BE2C (cell line): ENCODE data around the gene KIF19.
A peak's percentile ranks its signal among the peaks of the same experiment; 100 is the strongest.

Experiments
- DNase-seq: peaks from one replicate; pipeline ENCODE4 v3.0.0-alpha.2; 2020
- H3K27me3 ChIP-seq: fragments of 250-450 bp; sonication (Bioruptor Pico); 2 replicates; pipeline ENCODE4 v1.5.1; 2020; ENCODE audit warnings: mild to moderate bottlenecking
- H3K36me3 ChIP-seq: fragments of 250-450 bp; sonication (Bioruptor Pico); 2 replicates; pipeline ENCODE4 v1.5.1; 2020; ENCODE audit warnings: mild to moderate bottlenecking
- H3K4me1 ChIP-seq: fragments of 250-450 bp; sonication (Bioruptor Pico); 2 replicates; pipeline ENCODE4 v1.5.1; 2020
- H3K4me3 ChIP-seq: 2 replicates; pipeline ENCODE4 v1.5.1; 2011; ENCODE audit warnings: low read depth, low read length
- H3K9me3 ChIP-seq: fragments of 250-450 bp; sonication (Bioruptor Pico); 2 replicates; pipeline ENCODE4 v1.5.1; 2020
- CTCF ChIP-seq: IDR thresholded peaks from 2 replicates; pipeline ENCODE4 v1.5.1; 2012; ENCODE audit warnings: mild to moderate bottlenecking, low read depth, low read length

The KIF19 gene

DNA sequence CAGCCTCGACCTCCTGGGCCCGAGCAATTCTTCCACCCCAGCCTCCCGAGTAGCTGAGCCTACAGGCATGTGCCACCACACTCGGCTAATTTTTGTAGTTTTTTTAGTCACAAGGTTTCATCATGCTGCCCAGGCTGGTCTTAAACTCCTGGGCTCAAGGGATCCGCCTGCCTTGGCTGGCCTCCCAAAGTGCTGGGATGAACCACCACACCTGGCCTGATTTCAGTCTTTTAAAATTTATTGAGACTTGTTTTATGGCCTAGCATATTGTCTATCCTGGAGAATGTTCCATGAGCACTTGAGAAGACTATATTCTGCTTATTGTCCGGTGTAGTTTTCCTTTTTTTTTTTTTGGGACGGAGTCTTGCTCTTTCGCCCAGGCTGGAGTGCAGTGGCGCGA lies 33.5 kb upstream of the KIF19 start:
- DNase-seq, result no peak
- Histone ChIP-seq H3K27me3 (no peaks in the 10 kb centered on the region), H3K4me3 (no peak overlapping the region), H3K9me3 (no peaks in the 10 kb centered on the region), H3K4me1 (peaks cover 6% of the 10 kb centered on the region), H3K36me3 (no peaks in the 10 kb centered on the region)
- no peak for TF ChIP-seq CTCF

GRCh38 chr17:74295625-74296547 lies 30.1 kb upstream of the KIF19 start:
- Histone ChIP-seq H3K27me3 (no peaks in the 10 kb centered on the region), H3K4me1 (peaks cover 6% of the 10 kb centered on the region), H3K4me3 (no peak overlapping the region), H3K36me3 (no peaks in the 10 kb centered on the region), H3K9me3 (no peaks in the 10 kb centered on the region)
- DNase-seq, result no peak
- TF ChIP-seq CTCF, result no peak

DNA sequence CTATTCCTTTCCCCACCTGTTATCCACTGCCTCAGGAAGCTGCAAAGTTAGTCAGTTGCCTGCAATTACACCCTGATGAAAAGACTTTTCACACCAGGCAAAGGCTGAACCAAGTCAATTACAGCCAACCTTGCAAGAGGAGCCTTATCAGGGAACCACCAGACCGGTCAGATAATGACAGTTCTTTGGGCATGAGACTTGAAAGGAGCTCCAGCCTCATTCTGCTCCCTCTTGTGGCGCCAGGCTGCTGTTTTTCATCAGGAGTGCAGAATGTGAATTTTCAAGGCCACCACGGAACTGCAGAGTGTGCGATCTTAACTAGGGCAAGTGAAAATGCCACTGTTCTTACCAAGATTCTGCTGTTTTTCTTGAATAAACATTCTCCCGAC lies 29.5 kb upstream of the KIF19 start:
- H3K9me3 ChIP-seq, result no peaks in the 10 kb centered on the region
- peaks cover 6% of the 10 kb centered on the region for H3K4me1 ChIP-seq
- DNase-seq, result peak; percentile 68
- H3K27me3 ChIP-seq, result no peaks in the 10 kb centered on the region
- H3K4me3 ChIP-seq, result no peak overlapping the region
- peak; percentile 82 for TF ChIP-seq CTCF
- no peaks in the 10 kb centered on the region for H3K36me3 ChIP-seq

GRCh38 chr17:74297941-74298340 lies 28.1 kb upstream of the KIF19 start:
- H3K9me3 ChIP-seq, result no peaks in the 10 kb centered on the region
- TF ChIP-seq CTCF, result no peak
- DNase-seq, result no peak
- no peaks in the 10 kb centered on the region for H3K27me3 ChIP-seq
- no peaks in the 10 kb centered on the region for H3K36me3 ChIP-seq
- H3K4me1 ChIP-seq, result peaks cover 6% of the 10 kb centered on the region
- H3K4me3 ChIP-seq, result no peak overlapping the region

GRCh38 chr17:74298778-74299177 lies 27.2 kb upstream of the KIF19 start:
- Histone ChIP-seq H3K27me3 (no peaks in the 10 kb centered on the region), H3K4me1 (peaks cover 6% of the 10 kb centered on the region)
- TF ChIP-seq CTCF, result no peak

More at GRCh38 chr17:74298778-74299177, 27.2 kb upstream of the KIF19 start:
- no peak for DNase-seq
- H3K4me3 ChIP-seq, result no peak overlapping the region
- H3K9me3 ChIP-seq, result no peaks in the 10 kb centered on the region
- no peaks in the 10 kb centered on the region for H3K36me3 ChIP-seq
